ENCODE measurements around the gene OXLD1.

GRCh38 chr17:81644976-81645952 is 21.1 kb downstream of the OXLD1 start:
- TF ChIP-seq TAF1 (conservative IDR thresholded peaks at IDR 0.05): no peak
- TF ChIP-seq CTCF (IDR thresholded peaks at IDR 0.05; ENCODE audit: low read depth, low read length, missing input control): no peak
